HepG2 (cell line): Measurements from ENCODE around the gene SUPT4H1. TPM values are rescaled to one million over a fixed set of nuclear protein-coding genes. Genes with fewer than 3 reads are reported as not detected.

ENCODE experiments used
- ATAC-seq: fragments of 200-7000 bp; cut with Tn5 transposase; 3 replicates; pipeline ENCODE4 v1.9.1; 2020; ENCODE audit warnings: mild to moderate bottlenecking, moderate library complexity
- BruUV-seq: library from RNA; stranded (reverse); fragments of 400-500 nt; replicated peaks from 2 replicates; lab custom pipeline; 2021; lab: Mats Ljungman, UMichigan
- CTCF ChIA-PET: fragments of 300-600 bp; formaldehyde crosslinking; extraction: SDS; loops from one replicate; lab custom pipeline; 2021; ENCODE audit warnings: low total read pairs, inconsistent platforms, low intra/inter-chr PET ratio; lab: Yijun Ruan, JAX
- POLR2A ChIA-PET: fragments of 350-600 bp; sonication (Branson Sonifier 250); formaldehyde crosslinking; loops from one replicate; lab custom pipeline; 2020; ENCODE audit warnings: antibody characterized with exemption, inconsistent platforms; lab: Yijun Ruan, JAX
- DNase-seq: peaks from one replicate; pipeline ENCODE4 v3.0.0-alpha.2; 2015; ENCODE audit warnings: low spot score
- FAIRE-seq: peaks from 3 replicates; lab custom pipeline; 2011; peaks lifted over from hg19 to GRCh38; lab: Jason Lieb, UNC
- H2AFZ ChIP-seq: one replicate; pipeline ENCODE4 v1.6.1; 2011; ENCODE audit warnings: low read length, inconsistent platforms
- H3K27ac ChIP-seq: fragments of 300-600 bp; 3 replicates; pipeline ENCODE4 v1.8.0; 2011; ENCODE audit warnings: mixed run types, mild to moderate bottlenecking, mixed read lengths, low read length, inconsistent platforms; ENCODE audit not compliant: insufficient read depth; ENCODE audit errors: extremely low read length
- H3K27me3 ChIP-seq, 2 experiments: fragments of 200-600 bp in 1 of 2; 2 replicates in 1 of 2; 3 replicates in 1 of 2; pipeline versions ENCODE4 v1.6.0 to v1.8.0; 2011; ENCODE audit warnings: low read length in 2 of 2, mild to moderate bottlenecking in 2 of 2, moderate library complexity in 2 of 2, inconsistent platforms in 1 of 2; ENCODE audit not compliant: insufficient read depth in 2 of 2, control insufficient read depth in 1 of 2
- H3K36me3 ChIP-seq, 2 experiments: fragments of 200-600 bp in 1 of 2; replicated peaks in 1 of 2; 2 replicates in 1 of 2; 3 replicates in 1 of 2; pipeline versions ENCODE4 v1.5.1 to v1.8.0; 2011; ENCODE audit warnings: low read length in 2 of 2, inconsistent platforms in 1 of 2; ENCODE audit not compliant: insufficient read depth in 2 of 2, control insufficient read depth in 1 of 2
- H3K4me1 ChIP-seq: 2 replicates; pipeline ENCODE4 v1.5.1; 2012; ENCODE audit warnings: low read length, inconsistent platforms; ENCODE audit not compliant: insufficient read depth
- H3K4me2 ChIP-seq: 2 replicates; pipeline ENCODE4 v1.6.0; 2011; ENCODE audit warnings: low read depth, low read length, inconsistent platforms
- H3K4me3 ChIP-seq, 3 experiments: fragments of 200-600 bp in 1 of 3; sonication (generic), shearing (Covaris generic) in 1 of 3; replicated peaks in 1 of 3; 2 replicates each; pipeline ENCODE4 v1.5.1; 2011 to 2016; ENCODE audit warnings: low read length in 3 of 3, inconsistent platforms in 2 of 3, low read depth in 2 of 3, mild to moderate bottlenecking in 2 of 3, control low read depth in 1 of 3, mixed read lengths in 1 of 3; ENCODE audit not compliant: insufficient read depth in 1 of 3
- H3K79me2 ChIP-seq: one replicate; pipeline ENCODE4 v1.6.1; 2011; ENCODE audit warnings: low read length, inconsistent platforms; ENCODE audit not compliant: insufficient read depth
- H3K9ac ChIP-seq: 2 replicates; pipeline ENCODE4 v1.6.0; 2011; ENCODE audit warnings: mild to moderate bottlenecking, low read depth, low read length, inconsistent platforms; ENCODE audit not compliant: insufficient read depth
- H3K9me3 ChIP-seq: 2 replicates; pipeline ENCODE4 v1.5.1; 2012; ENCODE audit warnings: mild to moderate bottlenecking, low read length
- H4K20me1 ChIP-seq: 2 replicates; pipeline ENCODE4 v1.6.0; 2011; ENCODE audit warnings: inconsistent platforms, mild to moderate bottlenecking, low read length, moderate library complexity; ENCODE audit not compliant: insufficient read depth
- AGO2 ChIP-seq: fragments of 200-400 bp; formaldehyde crosslinking; optimal IDR thresholded peaks from 2 replicates; pipeline ENCODE3; 2017; ENCODE audit warnings: mild to moderate bottlenecking, low read depth, low read length, moderate library complexity
- HIC2 ChIP-seq: sonication (generic); formaldehyde crosslinking; IDR thresholded peaks from 2 replicates; pipeline ENCODE4 v1.9.0; 2022; ENCODE audit warnings: low read depth, missing genetic modification reagents
- NPAS2 ChIP-seq: sonication (generic); formaldehyde crosslinking; IDR thresholded peaks from 2 replicates; pipeline ENCODE4 v1.8.0; 2022; ENCODE audit warnings: mild to moderate bottlenecking, missing genetic modification reagents, borderline replicate concordance
- PBX3 ChIP-seq: sonication (generic); formaldehyde crosslinking; IDR thresholded peaks from 2 replicates; pipeline ENCODE4 v1.8.1; 2023; ENCODE audit warnings: missing genetic modification reagents, inconsistent platforms, borderline replicate concordance
- PHF5A ChIP-seq: IDR thresholded peaks from one replicate; pipeline ENCODE4 v1.6.1; 2018; ENCODE audit warnings: low read depth, missing genetic modification reagents; ENCODE audit not compliant: unreplicated experiment
- RBM22 ChIP-seq: fragments of 200-400 bp; formaldehyde crosslinking; optimal IDR thresholded peaks from 2 replicates; pipeline ENCODE3; 2017; ENCODE audit warnings: mild to moderate bottlenecking, low read length, moderate library complexity
- RCOR2 ChIP-seq: IDR thresholded peaks from 2 replicates; pipeline ENCODE4 v1.6.1; 2016; ENCODE audit warnings: missing biosample characterization, missing genetic modification reagents
- SNRNP70 ChIP-seq: fragments of 200-400 bp; formaldehyde crosslinking; IDR thresholded peaks from 2 replicates; pipeline ENCODE4 v1.6.1; 2017; ENCODE audit warnings: mild to moderate bottlenecking, low read depth, low read length, moderate library complexity
- TCF12 ChIP-seq, 2 experiments: fragments of 450-650 bp in 1 of 2; sonication (generic) in 1 of 2; formaldehyde crosslinking in 1 of 2; IDR thresholded peaks; 2 replicates each; pipeline versions ENCODE4 v1.6.1 to v1.8.0; 2017 to 2022; ENCODE audit warnings: antibody characterized with exemption in 1 of 2, mild to moderate bottlenecking in 1 of 2, missing genetic modification reagents in 1 of 2, moderate library complexity in 1 of 2
- ZMYM3 ChIP-seq: sonication (generic); formaldehyde crosslinking; IDR thresholded peaks from 2 replicates; pipeline ENCODE4 v1.5.1; 2020; ENCODE audit warnings: mild to moderate bottlenecking, missing genetic modification reagents
- ZNF296 ChIP-seq: sonication (generic); formaldehyde crosslinking; conservative IDR thresholded peaks from 2 replicates; pipeline ENCODE4 v1.5.0; 2020; ENCODE audit warnings: mild to moderate bottlenecking, missing genetic modification reagents
- ZNF331 ChIP-seq: sonication (generic); formaldehyde crosslinking; IDR thresholded peaks from 2 replicates; pipeline ENCODE4 v1.4.0; 2020; ENCODE audit warnings: missing genetic modification reagents
- ZNF451 ChIP-seq: sonication (generic); formaldehyde crosslinking; IDR thresholded peaks from 2 replicates; pipeline ENCODE4 v1.5.0; 2020; ENCODE audit warnings: mild to moderate bottlenecking, missing genetic modification reagents
- ZNF629 ChIP-seq: sonication (generic); formaldehyde crosslinking; conservative IDR thresholded peaks from 2 replicates; pipeline ENCODE4 v1.5.0; 2020; ENCODE audit warnings: missing genetic modification reagents
- WGBS: methylation state at CpG from one replicate; pipeline ENCODE4 v1.1.6; 2017; ENCODE audit warnings: low lambda C conversion rate; 5-methylcytosine and 5-hydroxymethylcytosine counted together
- in situ Hi-C: cut with HindIII; loops from 2 replicates; pipeline ENCODE4 v1.10.0; 2017; ENCODE audit warnings: low pct_unique_long_range_greater_than_20kb; ENCODE audit not compliant: extremely low pct_ligation_motif_present
- intact Hi-C: fragments of 100-400 bp; cut with micrococcal nuclease; formaldehyde crosslinking; loops from one replicate; pipeline ENCODE4 v1.10.0; 2022; ENCODE audit not compliant: unreplicated experiment
- polyA plus RNA-seq, 8 experiments: library from polyadenylated mRNA; depleted of rRNA in 3 of 8; stranded (reverse) in 7 of 8; unstranded in 1 of 8; fragments of >200 nt; fragmentation: Illumina TruSeq in 4 of 8; extraction: Trizol in 4 of 8; gene quantifications; 2 replicates each; pipeline versions ENCODE4 v1.2.1 to v1.2.3, GENCODE V29; 2011 to 2016; ENCODE audit warnings: low read depth in 4 of 8, missing spikeins in 1 of 8, mixed read lengths in 1 of 8; ENCODE audit not compliant: insufficient read depth in 1 of 8
- total RNA-seq, 5 experiments: library from RNA; depleted of rRNA; stranded (reverse); fragments of >200 nt; fragmentation: Illumina TruSeq; extraction: Trizol; gene quantifications; 2 replicates each; pipeline ENCODE4 v1.2.3, GENCODE V29; 2016; ENCODE audit warnings: low read depth in 1 of 5
- TF ChIP-seq, protein P1 (sequence below): sonication (generic); formaldehyde crosslinking; IDR thresholded peaks from 2 replicates; pipeline ENCODE4 v1.4.0; 2020; ENCODE audit warnings: mild to moderate bottlenecking, missing genetic modification reagents
- TF ChIP-seq, protein P2 (sequence below): sonication (generic); formaldehyde crosslinking; IDR thresholded peaks from 2 replicates; pipeline ENCODE4 v1.4.0; 2020; ENCODE audit warnings: mild to moderate bottlenecking, missing genetic modification reagents
- TF ChIP-seq, protein P3 (sequence below): conservative IDR thresholded peaks from 2 replicates; pipeline ENCODE4 v1.6.1; 2018; ENCODE audit warnings: missing genetic modification reagents

The SUPT4H1 gene
- total and polyA plus RNA-seq, 2 of the 13 experiments (the other 11 are each of a cell fraction or from before 2014, with no cell fraction given): 155 to 244 TPM

- TF ChIP-seq SNRNP70: no peak
- TF ChIP-seq TCF12 (IDR thresholded peaks at IDR 0.05): no peak
- no peak for TF ChIP-seq TCF12 (CRISPR knock-in tag; IDR thresholded peaks at IDR 0.05)
- TF ChIP-seq PHF5A (CRISPR knock-in tag): no peak
- no peak for TF ChIP-seq ZNF331 (CRISPR knock-in tag)
- TF ChIP-seq ZNF296 (CRISPR knock-in tag): no peak
- TF ChIP-seq PBX3: no peak
- TF ChIP-seq, protein P1, sequence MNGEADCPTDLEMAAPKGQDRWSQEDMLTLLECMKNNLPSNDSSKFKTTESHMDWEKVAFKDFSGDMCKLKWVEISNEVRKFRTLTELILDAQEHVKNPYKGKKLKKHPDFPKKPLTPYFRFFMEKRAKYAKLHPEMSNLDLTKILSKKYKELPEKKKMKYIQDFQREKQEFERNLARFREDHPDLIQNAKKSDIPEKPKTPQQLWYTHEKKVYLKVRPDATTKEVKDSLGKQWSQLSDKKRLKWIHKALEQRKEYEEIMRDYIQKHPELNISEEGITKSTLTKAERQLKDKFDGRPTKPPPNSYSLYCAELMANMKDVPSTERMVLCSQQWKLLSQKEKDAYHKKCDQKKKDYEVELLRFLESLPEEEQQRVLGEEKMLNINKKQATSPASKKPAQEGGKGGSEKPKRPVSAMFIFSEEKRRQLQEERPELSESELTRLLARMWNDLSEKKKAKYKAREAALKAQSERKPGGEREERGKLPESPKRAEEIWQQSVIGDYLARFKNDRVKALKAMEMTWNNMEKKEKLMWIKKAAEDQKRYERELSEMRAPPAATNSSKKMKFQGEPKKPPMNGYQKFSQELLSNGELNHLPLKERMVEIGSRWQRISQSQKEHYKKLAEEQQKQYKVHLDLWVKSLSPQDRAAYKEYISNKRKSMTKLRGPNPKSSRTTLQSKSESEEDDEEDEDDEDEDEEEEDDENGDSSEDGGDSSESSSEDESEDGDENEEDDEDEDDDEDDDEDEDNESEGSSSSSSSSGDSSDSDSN (CRISPR knock-in tag): no peak
Observed at GRCh38 chr17:58377661-58378060, 25.7 kb upstream of the SUPT4H1 start (continued).

DNA sequence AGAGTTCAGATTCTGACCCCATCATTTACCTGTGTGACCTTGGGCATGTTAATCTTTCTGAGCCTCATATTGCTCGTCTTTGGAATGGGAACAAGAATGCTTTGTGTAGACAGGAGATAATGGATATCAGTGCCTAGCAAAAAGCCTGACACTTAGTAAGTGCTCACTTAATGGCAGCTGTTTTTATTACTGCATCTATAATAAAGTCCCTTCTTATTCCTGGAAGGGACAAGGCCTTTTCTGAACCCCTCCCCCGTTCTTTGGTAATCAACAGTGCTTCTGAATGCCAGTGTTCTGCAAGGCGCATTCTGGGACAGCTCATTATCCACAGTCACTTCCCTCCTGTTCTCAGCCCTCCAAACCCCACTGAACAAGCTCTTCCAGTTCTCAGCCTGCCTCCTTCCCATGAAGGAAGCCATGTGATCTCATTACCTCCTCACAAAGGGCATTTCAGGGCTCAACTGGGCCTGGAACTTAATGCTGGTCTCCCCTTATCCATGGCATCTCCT, 25.1 kb upstream of the SUPT4H1 start:
- 86% methylated on average over 3 of the region's 3 CpGs for WGBS
- in situ Hi-C loops: no loop called here
- H3K79me2 ChIP-seq: peaks cover 96% of the 10 kb centered on the region
- BruUV-seq: no TSS peak
- H3K9me3 ChIP-seq: no peaks in the 10 kb centered on the region
- no peak overlapping the region for H3K9ac ChIP-seq
- FAIRE-seq (no peak), ATAC-seq (no peak), DNase-seq (no peak)
- ChIA-PET CTCF (no interaction called here), POLR2A (interaction anchor here (0.9 to 9.7 kb wide), 6 partner anchors 9 to 38 kb away, joined by 3 to 458 read pairs (median 8); partner anchors contain the start of genes RNF43 and SUPT4H1)
- no peak overlapping the region for H3K4me2 ChIP-seq
- no peak overlapping the region for H3K4me3 ChIP-seq
- peaks cover 20 to 38% of the 10 kb centered on the region in 2 experiments for H3K36me3 ChIP-seq
- H3K27me3 ChIP-seq: no peaks in the 10 kb centered on the region
- no peak overlapping the region for H2AFZ ChIP-seq
- H3K4me1 ChIP-seq: peaks cover 97% of the 10 kb centered on the region
- no peaks in the 10 kb centered on the region for H4K20me1 ChIP-seq
- H3K27ac ChIP-seq: peak overlapping the region; percentile 31
- intact Hi-C loops: no loop called here
- TF ChIP-seq NPAS2 (CRISPR knock-in tag) (no peak), RBM22 (peak; percentile 40), HIC2 (CRISPR knock-in tag) (no peak), ZMYM3 (CRISPR knock-in tag) (0 out of 2 replicates have a peak, but pooled peaks have one; percentile 21), ZNF451 (CRISPR knock-in tag) (no peak), RCOR2 (CRISPR knock-in tag) (0 out of 2 replicates have a peak, but pooled peaks have one; percentile 58), ZNF629 (CRISPR knock-in tag) (peak; percentile 82), AGO2 (peak; percentile 38)
- TF ChIP-seq, protein P2, sequence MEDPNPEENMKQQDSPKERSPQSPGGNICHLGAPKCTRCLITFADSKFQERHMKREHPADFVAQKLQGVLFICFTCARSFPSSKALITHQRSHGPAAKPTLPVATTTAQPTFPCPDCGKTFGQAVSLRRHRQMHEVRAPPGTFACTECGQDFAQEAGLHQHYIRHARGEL (CRISPR knock-in tag): no peak
- TF ChIP-seq, protein P3, sequence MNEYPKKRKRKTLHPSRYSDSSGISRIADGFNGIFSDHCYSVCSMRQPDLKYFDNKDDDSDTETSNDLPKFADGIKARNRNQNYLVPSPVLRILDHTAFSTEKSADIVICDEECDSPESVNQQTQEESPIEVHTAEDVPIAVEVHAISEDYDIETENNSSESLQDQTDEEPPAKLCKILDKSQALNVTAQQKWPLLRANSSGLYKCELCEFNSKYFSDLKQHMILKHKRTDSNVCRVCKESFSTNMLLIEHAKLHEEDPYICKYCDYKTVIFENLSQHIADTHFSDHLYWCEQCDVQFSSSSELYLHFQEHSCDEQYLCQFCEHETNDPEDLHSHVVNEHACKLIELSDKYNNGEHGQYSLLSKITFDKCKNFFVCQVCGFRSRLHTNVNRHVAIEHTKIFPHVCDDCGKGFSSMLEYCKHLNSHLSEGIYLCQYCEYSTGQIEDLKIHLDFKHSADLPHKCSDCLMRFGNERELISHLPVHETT (CRISPR knock-in tag): no peak
